HG02763 (cell line): ENCODE measurements around the gene TRABD2A.

ENCODE experiments used
- ATAC-seq: cut with Tn5 transposase; IDR thresholded peaks from one replicate; pipeline ENCODE4 v1.9.1; 2021; ENCODE audit warnings: mild to moderate bottlenecking, moderate library complexity; ENCODE audit not compliant: unreplicated experiment

TRABD2A gene

DNA sequence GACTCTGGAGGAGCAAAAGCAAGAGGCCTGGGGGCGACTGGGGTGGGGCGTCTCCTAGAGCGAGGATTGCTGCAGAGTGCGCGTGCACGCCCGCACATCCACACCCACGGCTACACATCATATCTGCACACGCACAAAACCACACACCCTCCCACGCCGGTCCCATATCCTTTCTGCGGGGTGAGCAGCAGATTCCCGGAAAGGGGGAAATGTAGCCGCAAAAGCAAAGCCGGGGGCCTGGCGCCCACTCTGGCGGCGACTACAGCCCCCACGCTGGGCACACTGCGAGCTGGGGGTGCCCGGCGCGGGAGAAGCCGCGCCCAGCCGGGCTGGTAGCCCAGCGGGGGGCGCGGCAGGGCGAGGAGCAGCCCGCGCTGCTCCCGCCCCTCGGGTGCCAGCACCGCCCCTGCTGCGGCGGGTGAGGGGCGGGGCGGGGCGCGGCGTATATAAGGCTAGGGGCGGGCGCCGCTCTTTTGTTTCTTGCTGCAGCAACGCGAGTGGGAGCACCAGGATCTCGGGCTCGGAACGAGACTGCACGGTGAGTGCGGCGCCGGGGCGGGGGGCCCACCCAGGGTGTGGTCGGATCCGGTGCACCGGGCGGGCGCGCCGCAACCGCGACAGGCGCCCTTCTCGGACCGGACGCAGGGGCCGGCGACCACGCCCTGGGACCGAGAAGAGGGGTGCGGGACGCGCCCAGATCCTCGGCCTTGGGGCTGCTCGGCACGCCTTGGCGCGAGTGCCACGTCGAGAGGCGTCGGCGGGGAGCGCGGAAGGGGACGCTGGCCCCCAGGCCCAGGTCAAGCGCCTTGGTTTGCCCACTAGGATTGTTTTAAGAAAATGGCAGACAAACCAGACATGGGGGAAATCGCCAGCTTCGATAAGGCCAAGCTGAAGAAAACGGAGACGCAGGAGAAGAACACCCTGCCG is 24.6 kb upstream of the TRABD2A start, which contains the start of gene TMSB10:
TMSB10 (plus strand) TSS at position 476 of the 927 bp plus-strand sequence.
- peak; percentile 63 for ATAC-seq

DNA sequence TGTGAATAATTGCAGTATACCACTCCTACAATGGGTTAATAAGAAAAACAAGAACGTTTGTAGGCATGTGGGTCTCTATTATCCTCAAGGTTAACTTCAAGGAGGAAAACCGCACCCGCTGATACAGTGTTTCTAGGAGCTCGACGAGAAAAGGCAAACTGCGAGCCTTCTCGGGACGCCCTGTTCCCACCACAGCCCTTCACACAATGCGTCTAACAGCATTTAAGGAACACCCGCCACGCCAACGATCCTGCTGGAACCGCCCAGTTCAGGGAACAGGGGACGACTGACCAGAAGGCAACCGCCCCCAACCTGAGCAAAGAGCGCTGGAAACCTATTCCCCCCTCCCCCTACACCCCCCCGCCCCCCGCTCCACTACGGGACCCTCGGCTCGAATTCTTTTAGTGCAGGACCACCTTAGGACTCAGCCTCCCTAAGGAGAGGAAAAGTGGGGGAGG is 23.9 kb upstream of the TRABD2A start:
- ATAC-seq, result no peak

GRCh38 chr2:84904151-84904550 is 23.3 kb upstream of the TRABD2A start:
- ATAC-seq, result no peak

DNA sequence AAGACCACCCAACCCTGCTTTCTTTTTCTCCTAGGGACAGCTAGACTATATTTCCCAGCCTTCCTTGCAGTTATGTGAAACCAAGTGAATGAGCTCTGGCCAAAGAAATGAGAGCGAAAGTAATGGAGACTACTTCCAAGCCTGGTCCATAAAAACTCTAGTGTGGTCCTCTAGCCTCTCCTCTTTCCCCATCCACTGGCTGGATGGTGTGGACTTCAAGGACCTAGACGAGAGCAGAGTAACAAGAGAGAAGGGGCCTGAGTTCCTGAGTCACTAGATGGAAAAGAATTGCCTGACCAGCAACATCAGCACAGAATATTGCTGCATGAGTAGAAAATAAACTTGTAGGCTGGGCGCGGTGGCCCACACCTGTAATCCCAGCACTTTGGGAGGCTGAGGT is 21.6 kb upstream of the TRABD2A start:
- no peak for ATAC-seq

GRCh38 chr2:84901593-84902120 is 20.8 kb upstream of the TRABD2A start:
- ATAC-seq, result no peak

DNA sequence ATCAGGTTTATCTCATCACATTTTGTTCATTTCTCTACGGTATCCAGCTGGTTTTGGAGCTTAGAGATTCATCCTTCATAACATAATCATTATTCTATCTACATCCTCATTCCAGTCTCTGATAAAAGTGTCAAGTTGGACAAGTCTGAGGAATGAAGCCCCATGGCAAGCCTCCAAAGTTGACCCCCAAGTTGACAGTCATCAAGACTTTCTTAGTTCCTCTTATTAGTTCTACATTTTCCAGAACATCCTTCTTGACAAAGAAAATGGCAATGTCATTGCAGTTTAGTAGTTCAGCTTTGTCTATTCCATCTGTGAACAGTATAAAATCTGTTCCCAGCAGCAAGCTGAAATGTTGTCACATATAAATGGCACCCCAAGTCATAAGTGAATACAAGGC is 20.1 kb upstream of the TRABD2A start:
- no peak for ATAC-seq

DNA sequence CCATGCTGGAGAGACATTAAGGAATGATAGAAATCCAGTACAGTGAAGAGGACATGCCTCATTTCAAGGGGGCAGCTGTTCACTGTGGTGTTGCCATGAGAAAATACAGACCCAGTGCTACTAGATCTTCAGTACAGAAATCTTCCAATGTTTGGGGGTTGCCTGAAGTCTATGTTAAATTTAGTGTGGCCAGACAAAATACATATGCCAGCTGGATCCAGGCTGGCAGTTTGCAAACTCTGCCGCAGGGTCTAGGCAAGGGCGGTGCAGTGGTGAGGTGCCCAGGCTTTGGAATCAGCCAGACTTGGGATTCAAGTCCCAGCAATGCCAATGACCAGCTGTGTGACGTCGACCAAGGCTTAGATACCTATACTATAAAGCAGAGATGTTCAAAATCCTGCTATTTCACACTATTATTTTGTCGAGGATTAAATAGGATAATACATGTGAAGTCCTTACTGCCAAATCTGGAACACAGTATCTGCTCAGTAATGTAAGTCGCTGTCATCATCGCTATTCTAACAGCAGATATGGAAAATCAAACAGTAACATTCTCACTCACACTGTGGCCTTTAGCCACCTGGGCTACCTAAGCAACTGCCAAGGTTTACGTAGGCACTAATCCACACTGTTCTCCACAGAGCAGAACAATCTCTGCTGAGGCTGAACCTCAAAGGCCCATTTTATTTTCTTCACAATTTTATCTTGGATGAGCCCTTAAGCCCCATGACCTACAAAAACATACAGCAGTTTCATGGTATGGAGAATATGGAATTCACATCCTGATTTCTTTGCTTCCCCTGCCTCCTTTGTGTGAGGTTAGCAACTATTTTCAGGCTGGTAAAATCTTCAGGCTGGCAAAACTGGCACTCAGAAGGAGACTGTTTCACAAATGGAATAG is 18.7 kb upstream of the TRABD2A start:
- ATAC-seq, result no peak

GRCh38 chr2:84897773-84898172 is 16.9 kb upstream of the TRABD2A start:
- ATAC-seq, result no peak

DNA sequence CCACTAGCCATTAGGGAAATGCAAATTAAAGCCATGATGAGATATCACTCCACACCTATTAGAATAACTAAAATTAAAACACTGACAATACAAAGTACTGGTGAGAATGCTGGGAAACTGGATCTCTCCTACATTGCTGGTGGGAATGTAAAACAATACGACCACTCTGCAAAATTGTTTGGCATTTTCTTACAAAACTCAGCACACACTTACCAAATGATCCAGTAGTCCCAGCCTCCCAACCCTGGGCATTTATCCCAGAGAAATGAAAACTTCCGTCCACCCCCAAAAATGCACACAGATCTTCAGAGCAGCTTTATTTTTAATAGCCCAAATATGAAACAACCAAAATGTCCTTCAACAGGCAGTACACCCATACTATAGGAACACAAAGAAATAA is 15.7 kb upstream of the TRABD2A start:
- ATAC-seq, result no peak

GRCh38 chr2:84894758-84895520 is 14.1 kb upstream of the TRABD2A start:
- ATAC-seq, result no peak

GRCh38 chr2:84894131-84894586 is 13.3 kb upstream of the TRABD2A start:
- ATAC-seq, result no peak

GRCh38 chr2:84891355-84892010 is 10.6 kb upstream of the TRABD2A start:
- no peak for ATAC-seq

DNA sequence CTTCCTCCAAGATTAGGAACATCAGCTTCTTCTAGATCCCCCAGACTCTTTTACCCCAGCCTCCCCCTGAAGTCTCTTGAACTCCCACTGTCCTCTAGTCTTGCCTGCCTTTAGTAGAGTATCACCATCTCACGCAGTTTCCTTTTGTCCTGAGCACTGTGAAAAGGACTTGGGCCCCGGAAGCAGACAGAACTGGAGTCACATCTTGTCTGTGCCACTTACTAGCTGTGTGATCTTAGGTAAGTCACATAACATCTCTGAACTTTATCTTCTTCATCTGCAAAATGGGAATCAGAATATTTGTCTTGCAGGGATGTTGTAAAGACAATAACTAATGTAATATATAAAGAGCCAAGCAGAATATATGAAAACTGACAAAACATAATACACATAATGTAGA is 8.4 kb upstream of the TRABD2A start:
- no peak for ATAC-seq

- peak; percentile 95 for ATAC-seq
These were observed 7.8 kb upstream of the TRABD2A start for GRCh38 chr2:84888401-84889276.

GRCh38 chr2:84886791-84887190 is 5.9 kb upstream of the TRABD2A start:
- no peak for ATAC-seq

GRCh38 chr2:84885111-84885510 is 4.2 kb upstream of the TRABD2A start:
- ATAC-seq, result no peak

DNA sequence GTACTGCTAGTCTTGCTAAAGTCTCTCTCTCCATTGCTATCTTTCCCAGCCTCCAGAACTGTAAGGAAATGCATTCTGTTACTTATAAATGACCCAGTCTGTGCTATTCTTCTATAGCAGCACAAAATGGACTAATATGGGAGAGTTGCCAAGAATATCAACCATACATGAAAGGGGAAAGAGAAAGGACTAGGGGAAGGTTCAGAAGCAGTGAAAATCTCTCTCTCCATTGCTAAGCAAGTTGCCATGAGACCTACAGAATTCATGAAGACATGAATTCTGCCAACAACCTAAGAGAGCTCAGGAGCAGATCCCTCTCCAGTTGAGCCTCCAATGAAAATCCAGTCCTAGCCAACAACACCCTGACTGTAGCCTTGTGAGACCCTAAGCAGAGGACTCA is 3.6 kb upstream of the TRABD2A start:
- no peak for ATAC-seq

GRCh38 chr2:84882775-84883550 is 2.1 kb upstream of the TRABD2A start:
- ATAC-seq, result no peak
